HG03135 (cell line): ENCODE data around the gene LAS1L.
"Not testable (repeated sequence)": the region's sequence is repeated elsewhere in the genome, so short reads cannot be mapped to it uniquely, and the experiment has no call there.

ENCODE experiments used
- ATAC-seq: cut with Tn5 transposase; IDR thresholded peaks from one replicate; pipeline ENCODE4 v1.9.1; 2021; ENCODE audit warnings: mild to moderate bottlenecking, moderate library complexity; ENCODE audit not compliant: unreplicated experiment

LAS1L gene

DNA sequence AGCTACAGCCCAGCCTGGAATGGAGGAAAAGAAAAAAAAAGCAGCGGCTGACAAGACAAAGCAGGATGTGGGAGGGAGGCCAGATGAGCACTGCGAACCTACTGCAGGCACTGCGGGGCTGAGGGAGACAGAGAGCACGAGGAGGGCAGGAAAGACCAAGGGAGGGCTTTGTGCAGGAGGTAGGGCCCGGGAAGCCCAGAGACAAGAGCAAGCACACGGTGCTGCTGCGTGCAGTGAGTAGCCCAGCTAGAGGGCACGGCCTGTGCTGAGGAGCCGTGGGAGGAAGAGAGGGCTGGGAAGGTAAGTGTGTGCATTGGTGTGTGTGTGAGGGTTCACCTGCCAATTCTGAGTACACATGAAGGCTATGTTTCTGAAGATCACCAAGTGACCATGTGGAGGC, 15.6 kb downstream of the LAS1L start:
- not testable (repeated sequence) for ATAC-seq

DNA sequence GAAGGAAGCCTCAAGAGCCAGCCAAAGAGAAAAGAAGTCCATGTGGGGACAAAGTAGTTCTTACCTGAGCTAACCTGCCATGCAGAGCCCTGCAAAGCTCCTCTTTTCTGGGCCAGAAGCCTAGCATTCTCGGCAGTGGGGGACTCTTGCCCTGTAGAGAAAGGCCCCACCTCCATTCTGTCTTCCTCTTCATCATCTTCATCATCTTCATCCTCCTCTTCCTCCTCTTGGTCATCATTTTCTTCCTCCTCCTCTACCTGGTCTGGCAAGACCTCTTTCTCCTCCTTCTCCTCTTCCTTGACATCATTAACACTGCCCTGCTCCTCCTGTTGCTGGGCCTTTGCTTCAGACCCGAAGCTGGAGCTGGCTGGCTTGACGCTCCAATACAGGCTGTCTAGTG, 16.7 kb downstream of the LAS1L start:
- ATAC-seq: no peak

DNA sequence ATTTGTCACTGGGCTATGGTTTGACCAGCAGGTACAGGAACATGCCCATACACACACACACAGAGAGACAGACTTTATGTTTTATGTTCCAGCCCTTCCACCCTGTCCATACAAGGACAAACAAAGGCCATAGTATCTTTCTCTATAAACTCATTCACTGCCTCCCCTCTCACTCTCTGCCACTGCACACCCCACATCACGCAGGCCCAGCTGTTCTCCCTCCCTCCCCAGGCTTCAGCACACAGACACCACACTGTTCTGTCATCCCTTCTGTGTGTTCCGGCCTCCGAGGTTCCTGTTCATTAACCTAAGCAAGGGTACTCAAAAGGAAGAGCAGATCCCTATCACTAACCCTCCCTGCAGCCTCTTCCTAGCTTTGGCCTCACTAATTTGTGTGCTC, 17.8 kb downstream of the LAS1L start:
- ATAC-seq: no peak

DNA sequence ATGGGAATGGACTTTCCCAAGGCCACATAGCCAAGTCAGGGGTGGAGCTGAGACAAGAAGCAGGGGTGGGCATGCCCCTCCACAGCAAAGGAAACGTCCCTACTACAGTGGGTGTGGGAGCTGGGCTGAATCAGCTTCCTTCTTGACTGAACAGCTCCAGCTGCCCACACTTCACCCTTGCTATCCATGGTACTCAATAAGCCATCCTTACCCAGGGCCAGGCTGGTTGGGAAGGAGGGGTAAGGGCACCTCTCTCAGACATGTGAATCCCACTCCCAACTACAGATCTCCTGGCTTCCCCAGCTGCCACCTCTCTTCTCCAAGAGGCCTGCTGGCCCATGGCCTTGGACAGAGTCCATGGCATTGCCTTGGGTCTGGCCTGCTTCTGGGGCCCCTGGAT, 21.0 kb downstream of the LAS1L start:
- ATAC-seq: no peak

DNA sequence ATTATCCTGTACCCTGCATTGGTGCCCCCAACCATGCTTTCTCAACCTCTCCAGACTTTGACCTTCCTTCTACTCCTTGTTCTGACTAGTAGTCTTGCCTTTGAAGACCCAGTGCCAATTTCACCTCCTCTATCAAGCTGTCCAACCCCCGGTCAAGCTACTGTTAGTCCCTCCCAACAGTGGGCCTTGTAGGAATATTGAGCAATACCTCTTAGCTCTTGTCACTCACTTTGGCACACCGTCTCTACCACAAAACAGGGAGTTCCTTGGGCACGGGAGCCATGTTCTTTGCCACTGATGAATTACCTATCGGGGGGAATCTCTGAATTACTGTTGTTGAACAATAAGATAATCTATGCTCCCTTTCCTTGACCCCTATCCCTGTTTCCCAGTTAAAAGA, 25.2 kb downstream of the LAS1L start:
- no peak for ATAC-seq

DNA sequence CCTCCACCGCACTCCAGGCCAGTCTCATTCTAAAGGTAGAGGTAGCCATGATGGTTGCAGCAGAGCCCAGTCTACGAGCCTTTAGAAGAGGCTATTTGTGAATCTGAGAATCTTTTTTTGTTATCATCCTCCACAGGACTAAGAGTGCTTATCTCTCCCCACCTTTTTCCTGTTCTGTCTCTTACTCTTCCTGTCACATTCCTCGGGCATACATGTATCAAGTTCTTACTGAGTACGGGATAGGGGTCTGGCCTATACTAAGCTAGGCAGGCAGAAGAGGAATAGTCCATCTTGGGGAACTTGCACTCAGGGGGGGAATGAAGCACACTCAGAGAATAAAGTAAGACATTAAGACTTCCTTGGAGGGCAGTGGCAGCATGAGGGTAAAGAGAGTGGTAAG, 25.7 kb downstream of the LAS1L start:
- no peak for ATAC-seq

DNA sequence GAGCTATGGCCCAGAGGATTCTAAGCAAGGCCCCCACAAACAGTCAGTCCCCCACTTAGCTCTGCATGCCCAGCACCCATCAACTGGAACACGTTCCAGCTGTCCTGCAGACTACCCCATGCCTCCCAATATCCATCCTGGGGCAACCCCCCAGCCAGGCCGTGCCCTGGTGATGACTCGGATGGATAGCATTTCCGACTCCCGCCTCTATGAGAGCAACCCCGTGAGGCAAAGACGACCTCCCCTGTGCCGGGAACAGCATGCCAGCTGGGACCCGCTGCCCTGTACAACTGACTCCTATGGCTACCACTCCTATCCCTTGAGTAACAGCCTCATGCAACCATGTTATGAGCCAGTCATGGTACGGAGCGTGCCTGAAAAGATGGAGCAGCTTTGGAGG, 32.0 kb downstream of the LAS1L start:
- no peak for ATAC-seq

DNA sequence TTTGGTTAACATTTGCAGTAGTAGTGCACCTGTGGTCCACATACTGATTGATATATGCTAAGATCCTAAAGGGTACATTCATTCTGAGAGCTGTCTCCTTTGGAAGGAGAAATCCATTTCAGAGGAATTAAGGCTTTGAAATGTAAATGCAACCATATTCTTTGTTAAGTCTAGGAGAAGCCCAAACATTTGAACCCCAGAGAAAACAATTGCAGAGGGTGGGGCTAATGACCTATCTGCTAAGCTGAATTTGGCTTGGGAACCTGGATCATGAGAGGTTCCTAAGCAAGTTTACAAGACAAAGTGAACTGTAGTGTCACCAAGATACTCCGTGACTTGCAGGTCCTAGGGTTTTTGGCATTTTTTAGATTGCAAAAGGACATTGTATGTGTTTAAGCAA, 41.2 kb downstream of the LAS1L start:
- no peak for ATAC-seq

DNA sequence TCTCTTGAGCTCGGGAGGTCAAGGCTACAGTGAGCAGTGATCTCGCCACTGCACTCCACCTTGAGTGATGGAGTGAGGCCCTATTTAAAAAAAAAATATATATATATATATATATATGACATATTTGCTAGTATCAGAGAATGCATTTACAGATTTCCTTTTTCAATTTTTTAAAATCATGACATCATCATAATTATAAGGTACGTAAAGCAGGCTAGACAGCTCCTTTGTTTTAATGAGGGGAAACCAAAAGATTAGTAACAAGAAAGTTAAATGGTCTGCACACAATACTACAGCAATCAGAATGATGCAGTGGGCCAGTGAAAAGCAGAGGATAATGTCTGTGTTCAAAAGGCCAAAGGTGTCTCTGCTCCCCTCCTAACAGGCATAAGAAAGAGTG, 43.0 kb downstream of the LAS1L start:
- ATAC-seq: no peak

DNA sequence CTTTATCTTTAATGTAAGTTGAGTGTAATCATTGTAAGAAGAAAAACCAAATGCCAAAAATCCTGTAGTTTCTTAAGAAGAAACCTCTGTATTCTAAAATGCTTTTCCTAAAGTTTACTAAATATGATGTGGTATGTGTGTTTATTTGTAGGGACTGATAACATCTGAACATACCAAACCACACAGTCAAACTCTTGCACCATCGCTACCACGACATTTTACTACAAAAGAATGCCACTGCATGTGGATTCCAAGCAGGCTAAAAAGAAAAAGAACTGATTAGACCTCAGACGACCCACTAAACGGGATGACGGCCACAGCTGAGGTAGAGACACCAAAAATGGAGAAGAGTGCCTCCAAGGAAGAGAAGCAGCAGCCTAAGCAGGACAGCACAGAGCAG, 46.1 kb downstream of the LAS1L start:
- ATAC-seq: no peak

DNA sequence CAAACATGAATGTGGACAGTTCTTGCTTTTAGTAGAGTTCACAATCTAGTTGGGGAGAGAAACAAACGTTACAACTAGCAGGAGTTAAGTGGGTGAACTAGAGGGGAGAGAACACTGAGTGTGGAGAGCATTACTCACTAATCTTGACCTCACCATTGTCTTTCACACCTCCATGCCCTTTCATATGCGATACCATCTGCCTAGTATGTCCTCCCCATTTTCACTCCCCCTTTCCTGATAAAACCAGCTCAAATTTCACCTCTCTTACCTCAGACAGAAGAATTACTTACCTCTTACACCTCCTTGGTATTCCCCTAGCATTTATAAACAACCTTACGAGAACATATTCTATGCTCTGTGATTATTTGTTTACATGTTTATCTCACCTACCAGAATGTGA, 53.6 kb downstream of the LAS1L start:
- no peak for ATAC-seq

DNA sequence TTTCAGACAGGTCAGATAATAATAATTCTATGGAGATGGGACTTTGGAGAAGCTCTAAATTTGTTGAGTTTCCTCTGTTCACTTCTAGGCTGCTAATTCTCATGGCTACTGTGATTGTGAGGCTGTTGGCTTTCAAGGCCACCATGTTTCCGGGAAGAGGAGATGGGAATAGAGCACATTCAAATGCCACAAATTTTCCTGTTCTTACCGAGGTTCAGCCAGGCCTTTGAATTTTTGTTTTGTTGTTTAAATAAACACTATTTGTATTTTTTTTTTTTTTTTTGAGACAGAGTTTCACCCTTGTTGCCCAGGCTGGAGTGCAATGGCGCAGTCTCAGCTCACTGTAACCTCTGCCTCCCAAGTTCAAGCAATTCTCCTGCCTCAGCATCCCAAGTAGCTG, 55.5 kb downstream of the LAS1L start:
- not testable (repeated sequence) for ATAC-seq

DNA sequence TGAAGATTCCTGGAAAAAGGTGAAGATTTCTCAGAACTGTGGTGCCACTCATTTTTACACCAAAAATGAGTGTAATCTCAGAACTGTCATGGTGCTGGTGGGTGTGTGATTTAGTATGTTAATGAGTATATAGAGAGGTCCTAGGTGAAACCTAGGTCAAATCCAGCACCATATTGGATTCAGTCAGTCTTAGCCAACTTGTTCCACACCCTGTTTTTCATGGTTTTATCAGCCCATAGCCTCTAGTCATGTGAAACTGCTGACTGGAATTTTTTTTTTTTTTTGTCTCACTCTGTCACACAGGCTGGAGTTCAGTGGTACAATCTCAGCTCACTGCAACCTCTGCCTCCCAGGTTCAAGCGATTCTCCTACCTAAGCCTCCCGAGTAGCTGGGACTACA, 58.0 kb downstream of the LAS1L start:
- no peak for ATAC-seq

DNA sequence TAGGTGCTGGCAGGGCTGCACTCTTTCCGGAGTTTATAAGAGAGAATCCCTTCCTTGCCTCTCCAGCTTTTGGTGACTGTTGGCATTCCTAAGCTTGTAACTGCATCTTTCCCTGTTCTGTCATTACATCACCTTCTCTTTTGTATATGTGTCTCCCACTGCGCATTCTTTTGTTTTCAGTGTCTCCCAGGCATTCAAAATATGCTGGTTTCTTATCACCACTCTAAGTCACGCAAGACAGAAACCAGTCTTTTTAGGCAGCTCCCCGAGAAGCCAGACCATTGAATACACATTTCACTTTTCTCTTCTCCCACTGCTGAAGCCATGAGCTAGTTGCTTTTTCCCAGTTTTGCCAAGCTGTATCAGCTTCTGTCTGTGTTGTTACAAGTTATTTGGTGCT, 71.0 kb downstream of the LAS1L start:
- no peak for ATAC-seq
